ENCODE results near the gene NCK2. TPM values are rescaled to one million over a fixed set of nuclear protein-coding genes. Genes with fewer than 3 reads are reported as not detected.

NCK2 gene
- total and polyA plus RNA-seq, 2 of the 13 experiments (the other 11 are each of a cell fraction or from before 2014, with no cell fraction given) = 14.8 to 23.5 TPM

DNA sequence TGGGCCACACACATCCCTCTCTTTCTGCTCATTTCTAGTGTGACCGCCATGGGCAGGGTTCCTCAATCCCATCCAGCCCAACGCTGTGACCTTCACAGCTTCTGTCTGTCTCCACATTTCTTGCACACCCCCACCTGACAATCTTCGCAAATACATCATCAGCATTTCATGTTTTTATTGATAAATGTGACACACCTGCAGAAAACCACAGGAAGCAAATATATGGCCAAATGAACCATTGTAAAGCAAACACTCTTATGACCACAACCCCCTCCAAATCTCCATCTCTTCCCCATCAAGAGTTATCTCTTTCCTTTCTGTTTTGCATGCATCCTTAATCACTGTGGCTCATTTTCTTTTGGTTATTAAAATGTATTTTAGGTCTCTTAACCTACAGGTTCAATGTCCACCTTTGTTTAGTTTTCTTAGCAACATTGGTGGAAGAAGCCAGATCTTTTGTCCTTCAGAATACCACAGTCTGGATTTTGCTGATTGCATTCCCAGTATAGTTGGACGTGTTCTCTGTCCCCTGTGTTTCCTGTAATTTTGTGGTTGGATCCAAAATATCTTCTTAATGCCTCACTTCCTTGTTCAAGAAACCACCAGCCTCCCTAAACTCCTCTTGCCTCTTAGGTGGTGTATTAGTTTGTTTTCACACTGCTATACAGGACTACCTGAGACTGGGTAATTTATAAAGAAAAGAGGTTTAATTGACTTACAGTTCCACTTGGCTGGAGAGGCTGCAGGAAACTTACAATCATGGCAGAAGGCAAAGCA is 9.8 kb upstream of the NCK2 start:
- H4K20me1 ChIP-seq (ENCODE audit: insufficient read depth, low read length) = no peaks in the 10 kb centered on the region
- ATAC-seq = no peak
- no peak for DNase-seq (ENCODE audit: low spot score)
- no TSS peak for BruUV-seq (replicated peaks)
- no peak overlapping the region for H3K4me2 ChIP-seq (ENCODE audit: low read depth, low read length)
- peaks cover 0 to 24% of the 10 kb centered on the region in 2 experiments; a peak in 2 of 5 replicates for H3K27me3 ChIP-seq (ENCODE audit: control insufficient read depth in 1 of 2, insufficient read depth in 2 of 2, low read length in 2 of 2)
- H3K36me3 ChIP-seq (replicated peaks in 1 of 2; ENCODE audit: control insufficient read depth in 1 of 2, insufficient read depth in 2 of 2, low read length in 2 of 2) = no peaks in the 10 kb centered on the region
- TF ChIP-seq ZNF816 (CRISPR knock-in tag; IDR thresholded peaks at IDR 0.05; ENCODE audit: borderline replicate concordance) (no peak), EZH2 (conservative IDR thresholded peaks at IDR 0.05; ENCODE audit: low read depth, low read length) (no peak), PHF20 (CRISPR knock-in tag; IDR thresholded peaks at IDR 0.05) (no peak), SNAI1 (CRISPR knock-in tag; IDR thresholded peaks at IDR 0.05; ENCODE audit: borderline replicate concordance) (no peak), SAP130 (CRISPR knock-in tag; IDR thresholded peaks at IDR 0.05; ENCODE audit: low read depth) (no peak)
- TF ChIP-seq, protein P1, sequence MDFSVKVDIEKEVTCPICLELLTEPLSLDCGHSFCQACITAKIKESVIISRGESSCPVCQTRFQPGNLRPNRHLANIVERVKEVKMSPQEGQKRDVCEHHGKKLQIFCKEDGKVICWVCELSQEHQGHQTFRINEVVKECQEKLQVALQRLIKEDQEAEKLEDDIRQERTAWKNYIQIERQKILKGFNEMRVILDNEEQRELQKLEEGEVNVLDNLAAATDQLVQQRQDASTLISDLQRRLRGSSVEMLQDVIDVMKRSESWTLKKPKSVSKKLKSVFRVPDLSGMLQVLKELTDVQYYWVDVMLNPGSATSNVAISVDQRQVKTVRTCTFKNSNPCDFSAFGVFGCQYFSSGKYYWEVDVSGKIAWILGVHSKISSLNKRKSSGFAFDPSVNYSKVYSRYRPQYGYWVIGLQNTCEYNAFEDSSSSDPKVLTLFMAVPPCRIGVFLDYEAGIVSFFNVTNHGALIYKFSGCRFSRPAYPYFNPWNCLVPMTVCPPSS (IDR thresholded peaks at IDR 0.05) = no peak
- TF ChIP-seq, protein P2, sequence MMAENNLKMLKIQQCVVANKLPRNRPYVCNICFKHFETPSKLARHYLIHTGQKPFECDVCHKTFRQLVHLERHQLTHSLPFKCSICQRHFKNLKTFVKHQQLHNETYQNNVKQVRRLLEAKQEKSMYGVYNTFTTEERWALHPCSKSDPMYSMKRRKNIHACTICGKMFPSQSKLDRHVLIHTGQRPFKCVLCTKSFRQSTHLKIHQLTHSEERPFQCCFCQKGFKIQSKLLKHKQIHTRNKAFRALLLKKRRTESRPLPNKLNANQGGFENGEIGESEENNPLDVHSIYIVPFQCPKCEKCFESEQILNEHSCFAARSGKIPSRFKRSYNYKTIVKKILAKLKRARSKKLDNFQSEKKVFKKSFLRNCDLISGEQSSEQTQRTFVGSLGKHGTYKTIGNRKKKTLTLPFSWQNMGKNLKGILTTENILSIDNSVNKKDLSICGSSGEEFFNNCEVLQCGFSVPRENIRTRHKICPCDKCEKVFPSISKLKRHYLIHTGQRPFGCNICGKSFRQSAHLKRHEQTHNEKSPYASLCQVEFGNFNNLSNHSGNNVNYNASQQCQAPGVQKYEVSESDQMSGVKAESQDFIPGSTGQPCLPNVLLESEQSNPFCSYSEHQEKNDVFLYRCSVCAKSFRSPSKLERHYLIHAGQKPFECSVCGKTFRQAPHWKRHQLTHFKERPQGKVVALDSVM (CRISPR knock-in tag; IDR thresholded peaks at IDR 0.05) = no peak
- ChIA-PET CTCF (ENCODE audit: low intra/inter-chr PET ratio, low total read pairs) (no interaction called here), POLR2A (no interaction called here)
- no peak overlapping the region for H3K27ac ChIP-seq (ENCODE audit: extremely low read length, insufficient read depth, low read length)
- no peaks in the 10 kb centered on the region for H3K9me3 ChIP-seq (ENCODE audit: low read length)
- no peak overlapping the region for H3K9ac ChIP-seq (ENCODE audit: insufficient read depth, low read depth, low read length)
- FAIRE-seq = no peak
- intact Hi-C loops (cut with micrococcal nuclease; ENCODE audit: unreplicated experiment) (no loop called here), in situ Hi-C loops (cut with HindIII; ENCODE audit: extremely low pct_ligation_motif_present, low pct_unique_long_range_greater_than_20kb) (no loop called here)
- no peak overlapping the region for H3K4me3 ChIP-seq (replicated peaks in 1 of 3; ENCODE audit: insufficient read depth in 1 of 3, low read depth in 2 of 3, low read length in 3 of 3)
- no peaks in the 10 kb centered on the region for H3K79me2 ChIP-seq (ENCODE audit: insufficient read depth, low read length)
- no peaks in the 10 kb centered on the region for H3K4me1 ChIP-seq (ENCODE audit: insufficient read depth, low read length)
- WGBS (ENCODE audit: low lambda C conversion rate) = 39% methylated on average over 4 of the region's 4 CpGs
- no peak overlapping the region for H2AFZ ChIP-seq (ENCODE audit: low read length)

All from HepG2 (cell line).